Stimulated activated CD4-positive, alpha-beta T cell treated with anti-CD3 and anti-CD28 coated beads, Interleukin-12 subunit alpha, Interleukin-12 subunit beta, amount 100 ng/mL, for 4 hours (primary cell): ENCODE results near the gene GPX1.

ENCODE experiments used
- DNase-seq: peaks from one replicate; pipeline ENCODE4 v3.0.0-alpha.2; 2020

GPX1 gene

DNA sequence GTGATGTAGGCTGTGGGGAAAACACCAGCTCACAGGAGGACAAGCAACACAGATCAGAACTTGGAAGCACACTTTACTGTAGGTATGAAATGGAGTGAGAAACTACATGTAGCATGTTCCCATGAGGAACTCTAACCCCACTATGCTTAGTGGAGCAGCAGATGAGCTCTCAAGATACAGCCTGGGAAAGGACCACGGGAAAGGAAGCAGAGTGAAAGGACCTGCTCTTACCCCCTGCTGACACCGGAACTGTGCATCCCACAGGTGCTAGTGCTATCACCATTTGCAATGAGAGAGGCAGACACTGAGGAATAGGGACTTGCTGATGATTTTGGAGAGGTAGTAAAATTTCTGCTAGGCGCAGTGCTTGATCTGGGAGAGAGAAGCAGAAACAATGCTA, 46.9 kb downstream of the GPX1 start:
- DNase-seq, result no peak

DNA sequence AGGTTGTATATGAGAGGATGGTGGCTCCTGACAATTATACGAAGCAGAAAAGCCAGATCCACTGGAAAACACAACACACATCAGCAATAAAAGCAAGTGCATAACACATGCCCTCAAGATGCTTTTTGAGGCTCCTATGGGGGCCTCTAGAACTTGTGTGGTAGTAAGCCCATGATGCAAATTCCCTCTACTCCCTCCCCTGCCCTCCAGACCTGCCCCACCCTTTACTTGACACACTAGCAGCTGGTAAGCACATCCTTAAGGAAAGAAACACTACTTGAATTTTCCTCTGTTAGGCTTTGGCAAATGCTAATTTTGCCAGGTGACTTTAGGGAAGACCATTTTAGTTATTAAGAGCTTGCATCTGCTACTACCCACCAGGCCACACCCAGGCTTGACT, 47.5 kb downstream of the GPX1 start:
- DNase-seq, result no peak
